Natural killer cell (primary cell): ENCODE data around the gene FUT9. TPM values are rescaled to one million over a fixed set of nuclear protein-coding genes. Genes with fewer than 3 reads are reported as not detected.

Experiments used
- ATAC-seq, 3 donors: fragments of 150-1000 bp in 2 of 3; fragments of 200-7000 bp in 1 of 3; cut with Tn5 transposase; 1 replicate in 1 of 3; 2 replicates in 2 of 3; pipeline ENCODE4 v1.10.0; 2021; ENCODE audit warnings: mild to moderate bottlenecking in 2 of 3, moderate library complexity in 2 of 3
- DNase-seq, 2 donors: peaks; one replicate each; pipeline versions ENCODE4 v3.0.0 to v3.0.0-alpha.2; 2013 to 2021; ENCODE audit warnings: mixed read lengths in 1 of 2
- H3K27ac ChIP-seq: one replicate; pipeline ENCODE4 v1.5.1; 2013; ENCODE audit warnings: mild to moderate bottlenecking, low read length
- H3K27me3 ChIP-seq: one replicate; pipeline ENCODE4 v1.6.1; 2013; ENCODE audit warnings: low read length; ENCODE audit not compliant: control insufficient read depth, insufficient read depth
- H3K36me3 ChIP-seq: one replicate; pipeline ENCODE4 v1.6.1; 2013; ENCODE audit warnings: low read length; ENCODE audit not compliant: control insufficient read depth, insufficient read depth
- H3K4me1 ChIP-seq: one replicate; pipeline ENCODE4 v1.6.1; 2013; ENCODE audit warnings: low read length; ENCODE audit not compliant: control insufficient read depth, insufficient read depth
- H3K4me3 ChIP-seq: one replicate; pipeline ENCODE4 v1.5.1; 2013; ENCODE audit warnings: low read length
- H3K9me3 ChIP-seq: one replicate; pipeline ENCODE4 v1.6.1; 2013; ENCODE audit warnings: low read length; ENCODE audit not compliant: control insufficient read depth, insufficient read depth
- H3K27ac Mint-ChIP-seq, 2 donors: one replicate each; pipeline ENCODE4 v1.8.0; 2022; ENCODE audit warnings: mild to moderate bottlenecking in 2 of 2, mixed read lengths in 2 of 2, moderate library complexity in 1 of 2
- H3K27me3 Mint-ChIP-seq, 2 donors: one replicate each; pipeline ENCODE4 v1.8.0; 2022; ENCODE audit warnings: low read depth in 2 of 2, mixed read lengths in 2 of 2
- H3K36me3 Mint-ChIP-seq: one replicate; pipeline ENCODE4 v1.8.0; 2022; ENCODE audit warnings: mixed read lengths
- H3K4me1 Mint-ChIP-seq, 2 donors: one replicate each; pipeline ENCODE4 v1.8.0; 2022; ENCODE audit warnings: mixed read lengths in 2 of 2
- H3K4me3 Mint-ChIP-seq: one replicate; pipeline ENCODE4 v1.8.0; 2022; ENCODE audit warnings: mild to moderate bottlenecking, moderate library complexity, mixed read lengths
- H3K9me3 Mint-ChIP-seq, 2 donors: one replicate each; pipeline ENCODE4 v1.8.0; 2022; ENCODE audit warnings: mixed read lengths in 2 of 2
- CTCF ChIP-seq: fragments of 200-600 bp; IDR thresholded peaks from one replicate; pipeline ENCODE4 v1.8.0; 2022; ENCODE audit warnings: antibody characterized with exemption
- WGBS: methylation state at CpG from one replicate; pipeline ENCODE4 v1.1.7; 2013; ENCODE audit warnings: missing lambda C conversion rate; ENCODE audit not compliant: insufficient coverage; 5-methylcytosine and 5-hydroxymethylcytosine counted together
- intact Hi-C: fragments of 100-400 bp; cut with micrococcal nuclease; formaldehyde crosslinking; loops from one replicate; pipeline ENCODE4 v1.14.2; 2022
- total RNA-seq, 4 donors: library from RNA; stranded (reverse); fragments of 120-200 nt in 1 of 4; gene quantifications; one replicate each; pipeline versions ENCODE4 v1.2.3 to v1.2.4, GENCODE V29; 2013 to 2022

FUT9 gene
- total RNA-seq, 3 donors from 2014 or later (not counting 1 experiment from before 2014, with no cell fraction given) = not detected

GRCh38 chr6:96059586-96059985, 43.8 kb downstream of the FUT9 start:
- no peak overlapping the region for H3K27ac Mint-ChIP-seq
- Histone ChIP-seq H3K27ac (no peak overlapping the region), H3K27me3 (no peaks in the 10 kb centered on the region), H3K36me3 (no peaks in the 10 kb centered on the region), H3K4me3 (no peak overlapping the region), H3K9me3 (no peaks in the 10 kb centered on the region), H3K4me1 (no peaks in the 10 kb centered on the region)
- no peaks in the 10 kb centered on the region for H3K36me3 Mint-ChIP-seq
- no peak for DNase-seq
- no peak for ATAC-seq
- no CpG with 5 or more reads among the region's 1 CpG for WGBS
- H3K27me3 Mint-ChIP-seq = no peaks in the 10 kb centered on the region
- TF ChIP-seq CTCF = no peak
- peaks cover 3 to 10% of the 10 kb centered on the region in 2 donors for H3K9me3 Mint-ChIP-seq
- no peak overlapping the region for H3K4me3 Mint-ChIP-seq
- intact Hi-C loops = no loop called here
- no peaks in the 10 kb centered on the region for H3K4me1 Mint-ChIP-seq

GRCh38 chr6:96060249-96060648, 44.5 kb downstream of the FUT9 start:
- TF ChIP-seq CTCF = no peak
- 70% methylated on average over 1 of the region's 2 CpGs for WGBS
- no peaks in the 10 kb centered on the region for H3K9me3 ChIP-seq
- intact Hi-C loops = no loop called here
- ATAC-seq (no peak), DNase-seq (no peak)
- H3K4me1 Mint-ChIP-seq = no peaks in the 10 kb centered on the region
- H3K4me3 ChIP-seq = no peak overlapping the region
- H3K27ac Mint-ChIP-seq = no peak overlapping the region
- H3K27me3 Mint-ChIP-seq = no peaks in the 10 kb centered on the region
- no peak overlapping the region for H3K27ac ChIP-seq
- H3K4me3 Mint-ChIP-seq = no peak overlapping the region
- H3K4me1 ChIP-seq = no peaks in the 10 kb centered on the region
- no peaks in the 10 kb centered on the region for H3K36me3 ChIP-seq
- no peaks in the 10 kb centered on the region for H3K27me3 ChIP-seq
- peaks cover 4 to 10% of the 10 kb centered on the region in 2 donors for H3K9me3 Mint-ChIP-seq
- no peaks in the 10 kb centered on the region for H3K36me3 Mint-ChIP-seq

- Mint-ChIP-seq H3K4me3 (no peak overlapping the region), H3K27ac (no peak overlapping the region), H3K27me3 (no peaks in the 10 kb centered on the region), H3K36me3 (no peaks in the 10 kb centered on the region), H3K4me1 (no peaks in the 10 kb centered on the region), H3K9me3 (peaks cover 9 to 17% of the 10 kb centered on the region in 2 donors)
- H3K36me3 ChIP-seq = no peaks in the 10 kb centered on the region
- no peak for DNase-seq
- WGBS = no CpG with 5 or more reads among the region's 2 CpGs
- no peaks in the 10 kb centered on the region for H3K9me3 ChIP-seq
- no peak overlapping the region for H3K27ac ChIP-seq
- H3K4me1 ChIP-seq = no peaks in the 10 kb centered on the region
- no peaks in the 10 kb centered on the region for H3K27me3 ChIP-seq
- intact Hi-C loops = no loop called here
- TF ChIP-seq CTCF = no peak
- no peak for ATAC-seq
- no peak overlapping the region for H3K4me3 ChIP-seq
Measured at GRCh38 chr6:96065213-96065612, 49.4 kb downstream of the FUT9 start.

GRCh38 chr6:96066376-96066775, 50.6 kb downstream of the FUT9 start:
- TF ChIP-seq CTCF = no peak
- WGBS = 80% methylated on average over 1 of the region's 1 CpG
- intact Hi-C loops = no loop called here
- DNase-seq (no peak), ATAC-seq (no peak)
- Mint-ChIP-seq H3K4me3 (no peak overlapping the region), H3K9me3 (peaks cover 9 to 15% of the 10 kb centered on the region in 2 donors), H3K27ac (no peak overlapping the region), H3K27me3 (no peaks in the 10 kb centered on the region), H3K36me3 (no peaks in the 10 kb centered on the region), H3K4me1 (no peaks in the 10 kb centered on the region)
- no peaks in the 10 kb centered on the region for H3K36me3 ChIP-seq
- no peaks in the 10 kb centered on the region for H3K9me3 ChIP-seq
- no peak overlapping the region for H3K27ac ChIP-seq
- no peak overlapping the region for H3K4me3 ChIP-seq
- H3K4me1 ChIP-seq = no peaks in the 10 kb centered on the region
- H3K27me3 ChIP-seq = no peaks in the 10 kb centered on the region
